Urothelium cell line (cell line): Measurements from ENCODE around the gene ZMYM2.

ENCODE experiments used
- DNase-seq: peaks from one replicate; pipeline ENCODE4 v3.0.0; 2011; ENCODE audit warnings: low spot score, mixed read lengths
- FAIRE-seq: peaks from 2 replicates; lab custom pipeline; 2011; peaks lifted over from hg19 to GRCh38; lab: Jason Lieb, UNC

The ZMYM2 gene

GRCh38 chr13:20044086-20044485 lies 85.6 kb downstream of the ZMYM2 start:
- FAIRE-seq, result no peak

GRCh38 chr13:20045950-20046548 lies 87.5 kb downstream of the ZMYM2 start:
- DNase-seq, result no peak
- FAIRE-seq, result no peak

More at GRCh38 chr13:20044086-20044485, 85.6 kb downstream of the ZMYM2 start:
- DNase-seq, result no peak

- DNase-seq (no peak), FAIRE-seq (no peak)
Observed at GRCh38 chr13:20049558-20050473, 91.3 kb downstream of the ZMYM2 start.

- FAIRE-seq, result no peak
- no peak for DNase-seq
Observed at GRCh38 chr13:20051366-20051765, 92.8 kb downstream of the ZMYM2 start.

- FAIRE-seq (no peak), DNase-seq (no peak)
Observed at GRCh38 chr13:20053016-20053415, 94.5 kb downstream of the ZMYM2 start.

GRCh38 chr13:20053891-20054290 lies 95.4 kb downstream of the ZMYM2 start:
- DNase-seq (no peak), FAIRE-seq (no peak)

GRCh38 chr13:20054586-20054985 lies 96.1 kb downstream of the ZMYM2 start:
- FAIRE-seq (no peak), DNase-seq (no peak)

GRCh38 chr13:20057214-20057613 lies 98.7 kb downstream of the ZMYM2 start:
- no peak for FAIRE-seq
- DNase-seq, result no peak

- DNase-seq (no peak), FAIRE-seq (no peak)
Observed at GRCh38 chr13:20057963-20058362, 99.4 kb downstream of the ZMYM2 start.

GRCh38 chr13:20058476-20058875 lies 99.9 kb downstream of the ZMYM2 start:
- DNase-seq (no peak), FAIRE-seq (no peak)

GRCh38 chr13:20064128-20064527 lies 105.6 kb downstream of the ZMYM2 start:
- no peak for DNase-seq
- no peak for FAIRE-seq

GRCh38 chr13:20065516-20065915 lies 107.0 kb downstream of the ZMYM2 start:
- FAIRE-seq, result no peak
- no peak for DNase-seq

GRCh38 chr13:20069956-20070355 lies 111.4 kb downstream of the ZMYM2 start:
- FAIRE-seq (no peak), DNase-seq (no peak)

GRCh38 chr13:20073775-20074174 lies 115.2 kb downstream of the ZMYM2 start:
- DNase-seq (no peak), FAIRE-seq (no peak)

GRCh38 chr13:20074966-20075365 lies 116.4 kb downstream of the ZMYM2 start:
- FAIRE-seq (no peak), DNase-seq (no peak)

GRCh38 chr13:20077086-20077485 lies 118.6 kb downstream of the ZMYM2 start:
- DNase-seq (no peak), FAIRE-seq (no peak)

- DNase-seq (no peak), FAIRE-seq (no peak)
Observed at GRCh38 chr13:20080377-20081164, 122.0 kb downstream of the ZMYM2 start.

- FAIRE-seq (no peak), DNase-seq (no peak)
Observed at GRCh38 chr13:20090349-20090748, 131.8 kb downstream of the ZMYM2 start.

- no peak for DNase-seq
Observed at GRCh38 chr13:20093951-20094350, 135.4 kb downstream of the ZMYM2 start.

GRCh38 chr13:20099319-20099718 lies 140.8 kb downstream of the ZMYM2 start:
- FAIRE-seq, result no peak
- no peak for DNase-seq

More at GRCh38 chr13:20093951-20094350, 135.4 kb downstream of the ZMYM2 start:
- no peak for FAIRE-seq
